Measurements from ENCODE around the gene SLC24A4.

Gene SLC24A4

DNA sequence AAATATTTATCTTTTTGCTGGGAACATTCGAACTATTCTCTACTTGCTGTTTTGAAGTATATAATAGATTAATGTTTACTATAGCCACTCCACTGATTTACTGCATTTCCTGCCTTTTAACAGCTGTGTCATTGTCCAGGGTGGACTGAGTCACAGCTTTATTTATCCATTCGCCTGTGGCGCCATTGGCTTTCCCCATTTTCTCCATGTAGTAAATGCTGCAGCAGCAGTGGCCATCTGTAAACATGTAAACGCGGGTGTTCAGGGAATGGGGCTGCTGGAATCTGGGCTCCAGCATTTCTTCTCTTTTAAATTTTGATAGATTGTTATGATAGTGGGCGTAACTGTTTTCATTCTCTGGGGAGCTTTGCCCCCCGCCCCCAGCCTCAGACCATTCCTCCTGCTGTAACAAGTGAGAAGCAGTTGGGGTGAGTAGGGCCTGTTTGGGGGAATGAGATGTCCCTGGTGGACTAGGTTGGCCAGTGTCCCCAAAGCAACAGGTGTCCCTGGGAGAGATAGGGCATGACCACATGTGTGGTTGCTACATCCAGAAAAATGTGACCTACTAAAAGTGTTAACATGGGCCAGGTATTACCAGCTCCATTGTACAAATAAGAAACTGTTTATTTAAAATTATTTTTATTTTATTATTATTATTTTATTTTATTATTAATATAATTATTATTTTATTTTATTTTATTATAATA lies 223.5 kb downstream of the SLC24A4 start:
- H4K20me1 ChIP-seq (ENCODE audit: insufficient read depth, low read length, poor library complexity, severe bottlenecking) = peaks cover 17% of the 10 kb centered on the region
- TF ChIP-seq EZH2phosphoT487 (IDR thresholded peaks at IDR 0.05; ENCODE audit: borderline replicate concordance) = no peak
- TF ChIP-seq, protein P1, sequence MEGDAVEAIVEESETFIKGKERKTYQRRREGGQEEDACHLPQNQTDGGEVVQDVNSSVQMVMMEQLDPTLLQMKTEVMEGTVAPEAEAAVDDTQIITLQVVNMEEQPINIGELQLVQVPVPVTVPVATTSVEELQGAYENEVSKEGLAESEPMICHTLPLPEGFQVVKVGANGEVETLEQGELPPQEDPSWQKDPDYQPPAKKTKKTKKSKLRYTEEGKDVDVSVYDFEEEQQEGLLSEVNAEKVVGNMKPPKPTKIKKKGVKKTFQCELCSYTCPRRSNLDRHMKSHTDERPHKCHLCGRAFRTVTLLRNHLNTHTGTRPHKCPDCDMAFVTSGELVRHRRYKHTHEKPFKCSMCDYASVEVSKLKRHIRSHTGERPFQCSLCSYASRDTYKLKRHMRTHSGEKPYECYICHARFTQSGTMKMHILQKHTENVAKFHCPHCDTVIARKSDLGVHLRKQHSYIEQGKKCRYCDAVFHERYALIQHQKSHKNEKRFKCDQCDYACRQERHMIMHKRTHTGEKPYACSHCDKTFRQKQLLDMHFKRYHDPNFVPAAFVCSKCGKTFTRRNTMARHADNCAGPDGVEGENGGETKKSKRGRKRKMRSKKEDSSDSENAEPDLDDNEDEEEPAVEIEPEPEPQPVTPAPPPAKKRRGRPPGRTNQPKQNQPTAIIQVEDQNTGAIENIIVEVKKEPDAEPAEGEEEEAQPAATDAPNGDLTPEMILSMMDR (conservative IDR thresholded peaks at IDR 0.05; ENCODE audit: low read length) = no peak
- no peaks in the 10 kb centered on the region for H3K27me3 ChIP-seq (ENCODE audit: insufficient read depth, low read length, poor library complexity, severe bottlenecking)
- H3K79me2 ChIP-seq (ENCODE audit: insufficient read depth, low read length) = peaks cover 88% of the 10 kb centered on the region
- no peaks in the 10 kb centered on the region for H3K9me3 ChIP-seq (ENCODE audit: insufficient read depth, low read depth, low read length)
- no peak overlapping the region for H2AFZ ChIP-seq (ENCODE audit: low read length)
- peaks cover 45% of the 10 kb centered on the region for H3K4me1 ChIP-seq (ENCODE audit: insufficient read depth, low read length, poor library complexity, severe bottlenecking)
- no peaks in the 10 kb centered on the region for H3K9me2 ChIP-seq (replicated peaks; ENCODE audit: low read depth, low read length)
- H3K9ac ChIP-seq (ENCODE audit: low read depth, low read length, poor library complexity, severe bottlenecking) = no peak overlapping the region
- no peak overlapping the region for H3K4me3 ChIP-seq (ENCODE audit: low read length, poor library complexity, severe bottlenecking)
- no peak overlapping the region for H3K4me2 ChIP-seq (ENCODE audit: low read depth, low read length, poor library complexity, severe bottlenecking)
- peaks cover 4% of the 10 kb centered on the region; the same call in 1 of the 2 replicates for H3K36me3 ChIP-seq (ENCODE audit: insufficient read depth, low read length)
- H3F3A ChIP-seq (ENCODE audit: low read depth) = no peaks in the 10 kb centered on the region

GRCh38 chr14:92549105-92549858 lies 226.3 kb downstream of the SLC24A4 start:
- no peak overlapping the region for H2AFZ ChIP-seq (ENCODE audit: low read length)
- no peaks in the 10 kb centered on the region for H3F3A ChIP-seq (ENCODE audit: low read depth)
- peaks cover 39% of the 10 kb centered on the region for H3K4me1 ChIP-seq (ENCODE audit: insufficient read depth, low read length, poor library complexity, severe bottlenecking)

DNA sequence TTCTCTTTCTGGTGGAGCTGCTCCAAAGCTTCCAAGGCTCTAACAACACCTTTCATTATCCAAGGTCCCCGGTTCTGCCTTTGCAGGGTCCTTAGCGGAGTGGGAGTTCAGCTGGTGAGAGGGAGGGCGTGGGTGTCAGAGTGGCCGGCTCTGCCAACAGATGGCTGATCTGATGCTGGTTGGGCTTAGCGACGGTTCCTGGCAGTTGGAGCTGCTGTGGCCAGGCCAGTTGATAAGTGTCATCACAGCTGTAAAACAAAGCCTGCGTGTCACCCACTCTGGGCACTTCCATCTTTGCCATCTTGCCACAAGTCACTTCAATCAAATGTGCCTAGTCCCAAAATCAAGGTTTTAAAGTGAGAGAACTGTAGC lies 226.9 kb downstream of the SLC24A4 start:
- Histone ChIP-seq H3K4me3 (ENCODE audit: low read length, poor library complexity, severe bottlenecking) (no peak overlapping the region), H3K36me3 (ENCODE audit: insufficient read depth, low read length) (peaks cover 4% of the 10 kb centered on the region; the same call in 1 of the 2 replicates), H3K4me2 (ENCODE audit: low read depth, low read length, poor library complexity, severe bottlenecking) (peak overlapping the region; percentile 7), H3K9me2 (replicated peaks; ENCODE audit: low read depth, low read length) (no peaks in the 10 kb centered on the region), H3F3A (ENCODE audit: low read depth) (no peaks in the 10 kb centered on the region), H3K9ac (ENCODE audit: low read depth, low read length, poor library complexity, severe bottlenecking) (no peak overlapping the region), H3K27me3 (ENCODE audit: insufficient read depth, low read length, poor library complexity, severe bottlenecking) (no peaks in the 10 kb centered on the region), H3K79me2 (ENCODE audit: insufficient read depth, low read length) (peaks cover 86% of the 10 kb centered on the region), H2AFZ (ENCODE audit: low read length) (no peak overlapping the region), H3K4me1 (ENCODE audit: insufficient read depth, low read length, poor library complexity, severe bottlenecking) (peaks cover 39% of the 10 kb centered on the region), H4K20me1 (ENCODE audit: insufficient read depth, low read length, poor library complexity, severe bottlenecking) (peaks cover 29% of the 10 kb centered on the region), H3K9me3 (ENCODE audit: insufficient read depth, low read depth, low read length) (no peaks in the 10 kb centered on the region)
- TF ChIP-seq EZH2phosphoT487 (IDR thresholded peaks at IDR 0.05; ENCODE audit: borderline replicate concordance) = no peak
- TF ChIP-seq, protein P1 (conservative IDR thresholded peaks at IDR 0.05; ENCODE audit: low read length) = no peak

More at GRCh38 chr14:92549105-92549858, 226.3 kb downstream of the SLC24A4 start:
- no peak overlapping the region for H3K4me3 ChIP-seq (ENCODE audit: low read length, poor library complexity, severe bottlenecking)
- H4K20me1 ChIP-seq (ENCODE audit: insufficient read depth, low read length, poor library complexity, severe bottlenecking) = peaks cover 29% of the 10 kb centered on the region
- peak overlapping the region; percentile 7 for H3K4me2 ChIP-seq (ENCODE audit: low read depth, low read length, poor library complexity, severe bottlenecking)
- H3K36me3 ChIP-seq (ENCODE audit: insufficient read depth, low read length) = peaks cover 4% of the 10 kb centered on the region; the same call in 1 of the 2 replicates
- H3K9me2 ChIP-seq (replicated peaks; ENCODE audit: low read depth, low read length) = no peaks in the 10 kb centered on the region
- TF ChIP-seq EZH2phosphoT487 (IDR thresholded peaks at IDR 0.05; ENCODE audit: borderline replicate concordance) = no peak
- TF ChIP-seq, protein P1 (conservative IDR thresholded peaks at IDR 0.05; ENCODE audit: low read length) = no peak
- no peaks in the 10 kb centered on the region for H3K9me3 ChIP-seq (ENCODE audit: insufficient read depth, low read depth, low read length)
- H3K9ac ChIP-seq (ENCODE audit: low read depth, low read length, poor library complexity, severe bottlenecking) = no peak overlapping the region
- peaks cover 90% of the 10 kb centered on the region for H3K79me2 ChIP-seq (ENCODE audit: insufficient read depth, low read length)
- H3K27me3 ChIP-seq (ENCODE audit: insufficient read depth, low read length, poor library complexity, severe bottlenecking) = no peaks in the 10 kb centered on the region
